Tibial nerve (tissue), 4 donors: ENCODE measurements around the gene STXBP6. TPM values are rescaled to one million over a fixed set of nuclear protein-coding genes. Genes with fewer than 3 reads are reported as not detected.
"Not testable (repeated sequence)": the region's sequence is repeated elsewhere in the genome, so short reads cannot be mapped to it uniquely, and the experiment has no call there.

Experiments
- DNase-seq, 2 donors: peaks; one replicate each; pipeline ENCODE4 v3.0.0-alpha.2; 2019; ENCODE audit warnings: low spot score in 2 of 2
- H3K27ac ChIP-seq, 4 donors: fragments of 200-600 bp; sonication (generic) in 3 of 4; one replicate each; pipeline ENCODE4 v1.5.1; 2017 to 2019; ENCODE audit warnings: mild to moderate bottlenecking in 1 of 4
- H3K27me3 ChIP-seq, 2 donors: fragments of 200-600 bp; sonication (generic) in 1 of 2; one replicate each; pipeline versions ENCODE4 v1.5.1 to v1.6.0; 2017 to 2019
- H3K36me3 ChIP-seq, 3 donors: fragments of 200-600 bp; sonication (generic); one replicate each; pipeline ENCODE4 v1.5.1; 2018 to 2019
- H3K4me1 ChIP-seq, 4 donors: fragments of 200-600 bp; sonication (generic) in 3 of 4; one replicate each; pipeline ENCODE4 v1.5.1; 2017 to 2019
- H3K4me3 ChIP-seq, 4 donors: fragments of 200-600 bp; sonication (generic) in 3 of 4; one replicate each; pipeline ENCODE4 v1.5.1; 2017 to 2019; ENCODE audit warnings: mild to moderate bottlenecking in 1 of 4, moderate library complexity in 1 of 4
- H3K9me3 ChIP-seq, 4 donors: fragments of 200-600 bp; sonication (generic) in 3 of 4; one replicate each; pipeline ENCODE4 v1.5.1; 2017 to 2019
- EP300 ChIP-seq, 2 donors: sonication (generic); formaldehyde crosslinking; IDR thresholded peaks; one replicate each; pipeline ENCODE4 v1.6.1; 2017; ENCODE audit warnings: antibody characterized with exemption in 2 of 2, mild to moderate bottlenecking in 1 of 2
- POLR2A ChIP-seq, 2 donors: fragments of 450-650 bp; IDR thresholded peaks; one replicate each; pipeline ENCODE4 v1.6.1; 2017; ENCODE audit warnings: antibody characterized with exemption in 2 of 2, mild to moderate bottlenecking in 2 of 2, moderate library complexity in 2 of 2
- WGBS, 2 donors: methylation state at CpG; one replicate each; pipeline ENCODE4 v1.1.5; 2018; 5-methylcytosine and 5-hydroxymethylcytosine counted together
- total RNA-seq, 4 donors: library from RNA; depleted of rRNA; stranded (reverse); fragments of >200 nt; gene quantifications; one replicate each; pipeline ENCODE4 v1.1.0, GENCODE V29; 2016
- TF ChIP-seq, protein P1 (sequence below), 5 experiments: fragments of 200-600 bp in 3 of 5; fragments of 450-650 bp in 2 of 5; sonication (generic) in 3 of 5; IDR thresholded peaks; one replicate each; pipeline ENCODE4 v1.5.1; 2016 to 2019; ENCODE audit warnings: antibody characterized with exemption in 5 of 5, mild to moderate bottlenecking in 3 of 5, moderate library complexity in 2 of 5

The STXBP6 gene
- total RNA-seq, 4 donors from 2014 or later, result 12.6 to 42.6 (median 33.5) TPM

DNA sequence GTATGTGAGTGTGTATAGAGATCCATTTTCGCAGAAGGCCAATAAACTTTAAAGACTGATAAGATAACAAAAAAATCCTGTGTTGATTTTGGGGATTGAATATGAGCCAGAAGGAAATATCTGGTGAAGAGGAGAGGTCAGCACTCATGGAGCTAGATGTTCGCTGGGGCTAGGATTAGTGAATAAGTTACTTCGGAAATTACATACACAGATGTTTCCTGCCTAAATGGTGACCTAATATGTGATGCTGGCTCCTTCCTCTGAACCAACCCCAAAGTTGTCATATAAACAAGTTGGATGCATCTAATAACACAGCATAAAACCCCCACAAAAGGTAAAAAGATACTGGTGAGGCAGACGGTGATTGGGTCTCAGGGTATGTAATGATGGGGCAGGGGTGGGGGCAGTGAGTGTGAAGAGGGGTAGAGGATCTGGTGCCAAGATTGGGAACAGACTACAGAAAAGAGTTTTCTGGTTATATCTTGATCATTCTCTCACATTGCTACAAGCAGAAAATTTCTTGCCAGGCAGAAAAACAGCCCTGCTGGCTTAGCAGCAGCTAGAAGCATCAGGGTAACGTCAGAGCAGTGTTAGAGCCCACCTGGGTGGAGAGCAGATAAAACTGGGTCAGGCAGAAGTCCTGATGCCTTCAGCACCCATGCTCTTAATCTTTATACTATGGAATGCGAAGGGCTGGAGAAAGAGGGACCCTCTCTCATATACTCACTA is 275.6 kb downstream of the STXBP6 start:
- Histone ChIP-seq H3K36me3 (no peaks in the 10 kb centered on the region), H3K9me3 (peaks cover 0 to 4% (median 0%) of the 10 kb centered on the region in 4 donors), H3K4me3 (no peak overlapping the region), H3K27ac (no peak overlapping the region), H3K27me3 (no peaks in the 10 kb centered on the region), H3K4me1 (no peaks in the 10 kb centered on the region)
- no peak for DNase-seq
- TF ChIP-seq, protein P1, sequence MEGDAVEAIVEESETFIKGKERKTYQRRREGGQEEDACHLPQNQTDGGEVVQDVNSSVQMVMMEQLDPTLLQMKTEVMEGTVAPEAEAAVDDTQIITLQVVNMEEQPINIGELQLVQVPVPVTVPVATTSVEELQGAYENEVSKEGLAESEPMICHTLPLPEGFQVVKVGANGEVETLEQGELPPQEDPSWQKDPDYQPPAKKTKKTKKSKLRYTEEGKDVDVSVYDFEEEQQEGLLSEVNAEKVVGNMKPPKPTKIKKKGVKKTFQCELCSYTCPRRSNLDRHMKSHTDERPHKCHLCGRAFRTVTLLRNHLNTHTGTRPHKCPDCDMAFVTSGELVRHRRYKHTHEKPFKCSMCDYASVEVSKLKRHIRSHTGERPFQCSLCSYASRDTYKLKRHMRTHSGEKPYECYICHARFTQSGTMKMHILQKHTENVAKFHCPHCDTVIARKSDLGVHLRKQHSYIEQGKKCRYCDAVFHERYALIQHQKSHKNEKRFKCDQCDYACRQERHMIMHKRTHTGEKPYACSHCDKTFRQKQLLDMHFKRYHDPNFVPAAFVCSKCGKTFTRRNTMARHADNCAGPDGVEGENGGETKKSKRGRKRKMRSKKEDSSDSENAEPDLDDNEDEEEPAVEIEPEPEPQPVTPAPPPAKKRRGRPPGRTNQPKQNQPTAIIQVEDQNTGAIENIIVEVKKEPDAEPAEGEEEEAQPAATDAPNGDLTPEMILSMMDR (IDR thresholded peaks at IDR 0.05), result no peak
- TF ChIP-seq EP300 (IDR thresholded peaks at IDR 0.05), result peak in 1 of 2 donors; percentile 9
- 46 to 52% methylated on average over 6 of the region's 6 CpGs for WGBS, 2 donors

DNA sequence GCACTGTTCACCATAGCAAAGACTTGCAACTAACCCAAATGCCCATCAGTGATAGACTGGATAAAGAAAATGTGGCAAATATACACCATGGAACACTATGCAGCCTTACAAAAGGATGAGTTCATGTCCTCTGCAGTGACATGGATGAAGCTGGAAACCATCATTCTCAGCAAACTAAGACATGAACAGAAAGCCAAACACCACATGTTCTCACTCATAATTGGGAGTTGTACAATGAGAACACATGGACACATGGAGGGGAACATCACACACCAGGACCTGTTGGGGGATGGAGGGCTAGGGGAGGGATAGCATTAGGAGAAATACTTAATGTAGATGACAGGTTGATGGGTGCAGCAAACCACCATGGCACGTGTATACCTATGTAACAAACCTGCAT is 276.4 kb downstream of the STXBP6 start:
- H3K27me3 ChIP-seq, H3K4me1 ChIP-seq, DNase-seq, H3K36me3 ChIP-seq, H3K27ac ChIP-seq, H3K4me3 ChIP-seq: not testable (repeated sequence)
- 53 to 67% methylated on average over 1 of the region's 1 CpG for WGBS, 2 donors
- peaks cover 0 to 11% (median 0%) of the 10 kb centered on the region in 4 donors for H3K9me3 ChIP-seq

DNA sequence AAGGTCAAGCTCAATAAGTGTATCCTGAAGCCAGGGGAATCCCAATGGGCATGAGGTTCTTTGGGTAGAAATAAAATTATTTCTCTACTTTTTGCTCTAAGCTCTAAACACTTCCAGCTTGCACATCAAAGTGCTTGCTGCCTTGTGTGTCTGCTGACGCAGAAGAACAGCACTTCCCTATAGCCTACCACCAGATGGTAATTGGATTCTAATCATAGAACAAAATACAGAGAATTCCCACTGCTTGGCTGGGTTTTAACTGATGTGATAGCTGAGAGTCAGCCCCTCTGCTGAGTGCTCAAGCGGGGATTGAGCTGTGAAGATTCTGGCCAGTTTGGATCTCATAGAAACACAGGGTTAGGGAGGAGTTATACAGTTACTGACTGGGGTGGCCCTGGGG is 283.5 kb downstream of the STXBP6 start:
- Histone ChIP-seq H3K4me3 (no peak overlapping the region), H3K36me3 (no peaks in the 10 kb centered on the region), H3K27ac (no peak overlapping the region), H3K27me3 (no peaks in the 10 kb centered on the region), H3K4me1 (no peaks in the 10 kb centered on the region), H3K9me3 (peaks cover 0 to 15% (median 0%) of the 10 kb centered on the region in 4 donors)
- no peak for TF ChIP-seq POLR2A (IDR thresholded peaks at IDR 0.05)
- DNase-seq, result no peak
- 22 to 48% methylated on average over 2 of the region's 2 CpGs for WGBS, 2 donors

DNA sequence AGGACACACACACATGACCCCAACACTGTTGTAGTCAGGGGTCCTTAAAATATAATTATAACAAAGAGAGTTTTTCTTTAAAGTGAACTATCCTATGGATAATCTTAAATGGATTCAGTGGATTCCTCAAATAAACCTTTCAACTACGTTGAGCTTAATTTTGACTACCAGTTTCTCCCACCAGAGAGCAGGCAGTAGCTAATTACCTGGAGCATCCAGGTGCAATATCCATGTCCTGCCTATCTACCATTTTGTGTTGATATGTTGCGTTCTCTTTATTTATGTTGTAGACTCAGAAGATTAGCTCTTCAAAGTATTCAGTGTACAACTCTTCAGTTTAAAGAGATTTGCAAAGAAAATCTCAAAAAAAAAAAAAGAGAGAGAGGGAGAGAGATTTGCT is 288.8 kb downstream of the STXBP6 start:
- Histone ChIP-seq H3K9me3 (no peaks in the 10 kb centered on the region), H3K4me3 (no peak overlapping the region), H3K36me3 (no peaks in the 10 kb centered on the region), H3K27me3 (no peaks in the 10 kb centered on the region), H3K27ac (no peak overlapping the region), H3K4me1 (no peaks in the 10 kb centered on the region)
- TF ChIP-seq EP300 (IDR thresholded peaks at IDR 0.05) (no peak), POLR2A (IDR thresholded peaks at IDR 0.05) (no peak)
- TF ChIP-seq, protein P1 (IDR thresholded peaks at IDR 0.05), result no peak
- WGBS, 2 donors, result 65 to 75% methylated on average over 2 of the region's 2 CpGs
- DNase-seq, result no peak
